ENCODE measurements around the gene PDSS1. TPM values are rescaled to one million over a fixed set of nuclear protein-coding genes. Genes with fewer than 3 reads are reported as not detected.

PDSS1 gene
- polyA plus RNA-seq, 1 of the 3 experiments (the other 2 are of a cell fraction): 14.9 TPM

DNA sequence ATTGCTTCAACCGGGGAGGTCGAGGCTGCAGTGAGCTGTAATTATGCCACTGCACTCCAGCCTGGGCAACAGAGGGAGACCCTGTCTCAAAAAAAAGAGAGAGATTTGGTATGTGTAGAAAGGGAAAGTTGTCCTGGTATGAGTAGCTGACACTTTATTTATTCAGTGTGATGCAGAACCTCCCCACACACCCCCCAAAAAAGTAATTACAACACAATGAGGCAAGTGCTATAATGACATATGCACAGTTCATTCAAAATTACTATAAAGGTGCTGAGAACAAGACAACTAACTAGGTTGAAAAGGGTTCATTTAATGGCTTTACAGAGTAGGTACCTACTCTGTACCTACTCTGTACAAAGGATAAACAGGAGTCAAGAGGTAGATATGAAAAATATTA, 80.2 kb downstream of the PDSS1 start:
- H3K9me2 ChIP-seq: no peaks in the 10 kb centered on the region
- peaks cover 89% of the 10 kb centered on the region for H3K79me2 ChIP-seq (ENCODE audit: insufficient read depth)
- H3K4me1 ChIP-seq (ENCODE audit: control insufficient read depth in 1 of 2, insufficient read depth in 2 of 2, low read depth in 1 of 2, low read length in 1 of 2): peaks cover 0 to 15% of the 10 kb centered on the region in 2 experiments; a peak in 1 of 4 replicates
- 89% methylated on average over 2 of the region's 2 CpGs for WGBS (ENCODE audit: low lambda C conversion rate)
- ChIA-PET CTCF (no interaction called here), POLR2A (no interaction called here)
- H2AFZ ChIP-seq (ENCODE audit: low read depth): no peak overlapping the region
- no peaks in the 10 kb centered on the region for H3K27me3 ChIP-seq (ENCODE audit: insufficient read depth)
- H3K9ac ChIP-seq: no peak overlapping the region
- no peak for TF ChIP-seq REST (IDR thresholded peaks at IDR 0.05; ENCODE audit: low read depth, low read length)
- TF ChIP-seq MEF2A (IDR thresholded peaks at IDR 0.05; ENCODE audit: borderline replicate concordance, low read depth): no peak
- no peak for TF ChIP-seq POLR2AphosphoS5 (IDR thresholded peaks at IDR 0.05; ENCODE audit: low read depth, low read length)
- no peak for TF ChIP-seq RXRA (IDR thresholded peaks at IDR 0.05; ENCODE audit: borderline replicate concordance, low read depth)
- no peak for TF ChIP-seq FOSL2 (IDR thresholded peaks at IDR 0.05; ENCODE audit: borderline replicate concordance, low read depth)
- TF ChIP-seq MAX (IDR thresholded peaks at IDR 0.05; ENCODE audit: low read depth): no peak
- TF ChIP-seq EZH2phosphoT487 (IDR thresholded peaks at IDR 0.05; ENCODE audit: borderline replicate concordance, low read depth): no peak
- H4K20me1 ChIP-seq (ENCODE audit: insufficient read depth): peaks cover 27% of the 10 kb centered on the region
- DNase-seq: no peak
- no peak overlapping the region for H3K4me3 ChIP-seq (ENCODE audit: low read depth in 2 of 2, low read length in 1 of 2)
- H3K36me3 ChIP-seq (replicated peaks in 1 of 2; ENCODE audit: control insufficient read depth in 1 of 2, insufficient read depth in 2 of 2, low read length in 1 of 2): no peaks in the 10 kb centered on the region
- H3K27ac ChIP-seq (ENCODE audit: low read depth in 2 of 2, low read length in 1 of 2): no peak overlapping the region
- H3F3A ChIP-seq (replicated peaks; ENCODE audit: insufficient read depth): peaks cover 8% of the 10 kb centered on the region
- no peak overlapping the region for H3K4me2 ChIP-seq
- no peaks in the 10 kb centered on the region for H3K9me3 ChIP-seq

DNA sequence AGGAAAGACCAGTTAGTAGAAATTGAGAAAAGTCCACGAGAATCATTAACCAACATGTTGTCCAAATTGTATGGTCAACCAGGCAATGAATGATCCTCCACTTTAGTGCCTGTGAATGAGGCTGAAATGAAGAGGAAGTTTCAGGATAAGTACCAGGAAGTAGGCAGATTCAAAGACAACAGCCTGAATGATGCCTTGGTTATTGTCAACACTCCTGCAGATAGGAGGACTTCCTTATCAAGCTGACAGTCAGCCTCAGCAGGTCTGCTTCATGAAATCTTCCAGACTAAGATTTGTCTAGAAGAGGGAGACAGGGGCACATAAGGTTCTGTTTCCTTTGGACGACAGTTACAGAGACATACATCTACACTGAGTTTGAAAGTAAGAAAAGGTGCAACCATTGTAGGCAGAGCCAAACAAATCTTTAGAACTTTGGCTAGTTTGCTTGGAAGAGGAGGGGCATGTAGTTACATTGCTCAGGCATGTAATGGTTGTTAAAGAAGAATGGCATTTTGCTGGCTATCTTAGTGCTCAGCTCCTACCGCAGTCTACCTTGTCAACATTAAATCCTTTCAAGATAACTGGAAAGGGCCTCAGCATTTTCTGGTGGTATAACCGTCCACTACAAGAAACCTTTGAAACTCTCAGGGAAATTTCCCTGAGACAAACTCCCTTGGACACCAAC, 81.8 kb downstream of the PDSS1 start:
- Histone ChIP-seq H3K36me3 (replicated peaks in 1 of 2; ENCODE audit: control insufficient read depth in 1 of 2, insufficient read depth in 2 of 2, low read length in 1 of 2) (no peaks in the 10 kb centered on the region), H3K9me3 (no peaks in the 10 kb centered on the region), H3K4me2 (no peak overlapping the region), H3K9me2 (no peaks in the 10 kb centered on the region), H2AFZ (ENCODE audit: low read depth) (no peak overlapping the region), H3K27ac (ENCODE audit: low read depth in 2 of 2, low read length in 1 of 2) (no peak overlapping the region), H4K20me1 (ENCODE audit: insufficient read depth) (peaks cover 23% of the 10 kb centered on the region), H3F3A (replicated peaks; ENCODE audit: insufficient read depth) (peaks cover 8% of the 10 kb centered on the region), H3K27me3 (ENCODE audit: insufficient read depth) (no peaks in the 10 kb centered on the region), H3K9ac (no peak overlapping the region), H3K4me3 (ENCODE audit: low read depth in 2 of 2, low read length in 1 of 2) (no peak overlapping the region), H3K4me1 (ENCODE audit: control insufficient read depth in 1 of 2, insufficient read depth in 2 of 2, low read depth in 1 of 2, low read length in 1 of 2) (peaks cover 0 to 15% of the 10 kb centered on the region in 2 experiments; a peak in 1 of 4 replicates), H3K79me2 (ENCODE audit: insufficient read depth) (peaks cover 89% of the 10 kb centered on the region)
- ChIA-PET CTCF (no interaction called here), POLR2A (no interaction called here)
- 91% methylated on average over 4 of the region's 4 CpGs for WGBS (ENCODE audit: low lambda C conversion rate)
- TF ChIP-seq MEF2A (IDR thresholded peaks at IDR 0.05; ENCODE audit: borderline replicate concordance, low read depth) (no peak), GATA2 (CRISPR knock-in tag; IDR thresholded peaks at IDR 0.05) (no peak), CHD2 (IDR thresholded peaks at IDR 0.05; ENCODE audit: low read length, partially characterized antibody) (no peak), TEAD4 (IDR thresholded peaks at IDR 0.05; ENCODE audit: borderline replicate concordance, insufficient read depth) (no peak), JUND (IDR thresholded peaks at IDR 0.05) (no peak), RCOR1 (IDR thresholded peaks at IDR 0.05; ENCODE audit: low read length) (no peak), EP300 (IDR thresholded peaks at IDR 0.05; ENCODE audit: borderline replicate concordance in 1 of 2, low read depth in 1 of 2, low read length in 1 of 2) (no peak), POLR2AphosphoS5 (IDR thresholded peaks at IDR 0.05; ENCODE audit: low read depth, low read length) (no peak), FOXJ3 (CRISPR knock-in tag; IDR thresholded peaks at IDR 0.05) (no peak), EZH2phosphoT487 (IDR thresholded peaks at IDR 0.05; ENCODE audit: borderline replicate concordance, low read depth) (no peak)
- TF ChIP-seq, protein P1, sequence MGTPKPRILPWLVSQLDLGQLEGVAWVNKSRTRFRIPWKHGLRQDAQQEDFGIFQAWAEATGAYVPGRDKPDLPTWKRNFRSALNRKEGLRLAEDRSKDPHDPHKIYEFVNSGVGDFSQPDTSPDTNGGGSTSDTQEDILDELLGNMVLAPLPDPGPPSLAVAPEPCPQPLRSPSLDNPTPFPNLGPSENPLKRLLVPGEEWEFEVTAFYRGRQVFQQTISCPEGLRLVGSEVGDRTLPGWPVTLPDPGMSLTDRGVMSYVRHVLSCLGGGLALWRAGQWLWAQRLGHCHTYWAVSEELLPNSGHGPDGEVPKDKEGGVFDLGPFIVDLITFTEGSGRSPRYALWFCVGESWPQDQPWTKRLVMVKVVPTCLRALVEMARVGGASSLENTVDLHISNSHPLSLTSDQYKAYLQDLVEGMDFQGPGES (IDR thresholded peaks at IDR 0.05; ENCODE audit: low read depth, low read length): no peak
- no peak for DNase-seq

Measured in SK-N-SH (cell line).